ENCODE measurements around the gene AIG1. TPM values are rescaled to one million over a fixed set of nuclear protein-coding genes. Genes with fewer than 3 reads are reported as not detected.

The AIG1 gene
- total RNA-seq, 1 donor from 2014 or later, result 29.6 TPM

- H3K27me3 ChIP-seq (ENCODE audit: low read depth), result no peaks in the 10 kb centered on the region
- no peaks in the 10 kb centered on the region for H3K36me3 ChIP-seq
- no peak overlapping the region for H3K4me3 ChIP-seq
- DNase-seq, result no peak
- intact Hi-C loops (cut with DNase I), result no loop called here
- no peak for TF ChIP-seq CTCF (IDR thresholded peaks at IDR 0.05)
- no peak overlapping the region for H3K27ac ChIP-seq
- H3K4me1 ChIP-seq, result no peaks in the 10 kb centered on the region
- no peaks in the 10 kb centered on the region for H3K9me3 ChIP-seq
- no peak for ATAC-seq
These were observed 29.8 kb downstream of the AIG1 start for GRCh38 chr6:143090314-143091044.

- TF ChIP-seq CTCF (IDR thresholded peaks at IDR 0.05), result no peak
- intact Hi-C loops (cut with DNase I), result no loop called here
- no peak for DNase-seq
These were observed 32.1 kb downstream of the AIG1 start for GRCh38 chr6:143092768-143093167.

DNA sequence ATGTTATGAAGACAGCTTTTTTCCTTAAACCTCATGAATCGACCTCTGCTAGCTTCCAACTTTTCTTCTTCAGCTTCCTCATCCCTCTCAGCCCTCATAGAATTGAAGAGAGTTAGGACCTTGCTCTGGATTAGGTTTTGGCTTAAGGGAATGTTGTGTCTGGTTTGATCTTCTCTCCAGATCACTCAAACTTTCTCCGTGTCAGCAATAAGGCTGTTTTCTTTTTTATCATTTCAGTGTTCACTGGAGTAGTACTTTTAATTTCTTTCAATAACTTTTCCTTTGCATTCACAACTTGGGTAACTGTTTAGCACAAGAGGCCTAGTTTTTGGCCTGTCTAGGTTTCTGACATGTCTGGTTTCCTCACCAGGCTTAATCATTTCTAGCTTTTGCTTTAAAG is 32.6 kb downstream of the AIG1 start:
- intact Hi-C loops (cut with DNase I), result no loop called here
- no peak for DNase-seq
- no peak for ATAC-seq
- no peak for TF ChIP-seq CTCF (IDR thresholded peaks at IDR 0.05)
- Histone ChIP-seq H3K4me1 (no peaks in the 10 kb centered on the region), H3K4me3 (no peak overlapping the region), H3K36me3 (no peaks in the 10 kb centered on the region), H3K9me3 (no peaks in the 10 kb centered on the region), H3K27ac (no peak overlapping the region), H3K27me3 (ENCODE audit: low read depth) (no peaks in the 10 kb centered on the region)

More at GRCh38 chr6:143092768-143093167, 32.1 kb downstream of the AIG1 start:
- Histone ChIP-seq H3K27ac (no peak overlapping the region), H3K27me3 (ENCODE audit: low read depth) (no peaks in the 10 kb centered on the region), H3K4me3 (no peak overlapping the region), H3K4me1 (no peaks in the 10 kb centered on the region), H3K9me3 (no peaks in the 10 kb centered on the region), H3K36me3 (no peaks in the 10 kb centered on the region)
- no peak for ATAC-seq

DNA sequence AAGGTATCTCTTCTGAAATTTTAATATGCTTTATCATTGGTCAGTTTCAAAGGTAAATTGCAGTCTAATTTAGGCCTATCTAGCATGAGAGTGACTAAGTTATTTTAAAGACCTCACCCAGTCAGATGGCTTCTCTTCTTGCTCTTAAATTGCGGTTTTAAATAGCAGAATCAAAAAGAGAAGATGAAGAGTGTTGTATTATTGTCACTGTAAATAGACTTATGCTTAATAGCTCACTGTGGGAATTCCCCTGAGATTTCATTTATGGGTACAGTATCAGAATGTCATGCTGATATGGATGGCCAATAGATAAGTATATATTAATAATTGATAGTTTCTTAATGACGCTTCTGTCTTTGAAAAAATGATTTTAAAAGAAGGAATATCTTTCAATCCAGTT is 35.7 kb downstream of the AIG1 start:
- no peaks in the 10 kb centered on the region for H3K9me3 ChIP-seq
- H3K36me3 ChIP-seq, result no peaks in the 10 kb centered on the region
- no peak for TF ChIP-seq CTCF (IDR thresholded peaks at IDR 0.05)
- DNase-seq (no peak), ATAC-seq (no peak)
- intact Hi-C loops (cut with DNase I), result no loop called here
- H3K27ac ChIP-seq, result no peak overlapping the region
- no peaks in the 10 kb centered on the region for H3K27me3 ChIP-seq (ENCODE audit: low read depth)
- H3K4me1 ChIP-seq, result no peaks in the 10 kb centered on the region
- H3K4me3 ChIP-seq, result no peak overlapping the region

GRCh38 chr6:143097224-143097795 is 36.6 kb downstream of the AIG1 start:
- Histone ChIP-seq H3K4me1 (no peaks in the 10 kb centered on the region), H3K27me3 (ENCODE audit: low read depth) (no peaks in the 10 kb centered on the region), H3K27ac (no peak overlapping the region), H3K36me3 (no peaks in the 10 kb centered on the region), H3K9me3 (no peaks in the 10 kb centered on the region), H3K4me3 (no peak overlapping the region)
- no peak for ATAC-seq
- DNase-seq, result no peak
- intact Hi-C loops (cut with DNase I), result no loop called here
- no peak for TF ChIP-seq CTCF (IDR thresholded peaks at IDR 0.05)

Data from lower lobe of right lung (tissue), 2 donors.